ENCODE data around the gene TBL1XR1. TPM values are rescaled to one million over a fixed set of nuclear protein-coding genes. Genes with fewer than 3 reads are reported as not detected.

TBL1XR1 gene
- total RNA-seq, 2 experiments from 2014 or later = 63.2 to 67.8 TPM

- peaks cover 35% of the 10 kb centered on the region for H3K36me3 Mint-ChIP-seq (ENCODE audit: low read depth)
- Histone ChIP-seq H3K4me1 (ENCODE audit: insufficient read depth, low read length) (peaks cover 5% of the 10 kb centered on the region), H3K4me3 (ENCODE audit: low read length) (no peak overlapping the region), H3K36me3 (ENCODE audit: insufficient read depth, low read length) (peaks cover 33% of the 10 kb centered on the region), H3K27ac (ENCODE audit: low read depth in 1 of 2, low read length in 2 of 2) (no peak overlapping the region), H3K27me3 (ENCODE audit: control insufficient read depth in 1 of 2, insufficient read depth in 2 of 2, low read length in 2 of 2) (no peaks in the 10 kb centered on the region), H3K9me3 (ENCODE audit: control insufficient read depth in 1 of 2, insufficient read depth in 1 of 2, low read length in 2 of 2) (no peaks in the 10 kb centered on the region)
- ChIA-PET POLR2A (interaction anchor here (0.9 to 8.6 kb wide), 3 partner anchors 38 to 306 kb away, joined by 3 to 82 read pairs (median 73); partner anchors contain the start of gene TBL1XR1), CTCF (interaction anchor here (0.7 to 1.3 kb wide), 3 partner anchors 144 to 1333 kb away, joined by 3 read pairs; partner anchors contain the start of gene TBL1XR1)
- H3K9me3 Mint-ChIP-seq = no peaks in the 10 kb centered on the region
- H3K27ac Mint-ChIP-seq = peak overlapping the region; percentile 14
- no peak for TF ChIP-seq CTCF (IDR thresholded peaks at IDR 0.05)
- intact Hi-C loops (cut with DNase I, micrococcal nuclease) = loop anchor here (2.0 to 10.0 kb wide), 4 partner anchors 544 to 1332 kb away; no protein-coding TSS in a partner anchor
- ATAC-seq (ENCODE audit: poor library complexity) (no peak), DNase-seq (no peak)
- H3K4me1 Mint-ChIP-seq (ENCODE audit: low read depth) = peaks cover 22% of the 10 kb centered on the region
- no peaks in the 10 kb centered on the region for H3K27me3 Mint-ChIP-seq
- H3K4me3 Mint-ChIP-seq = no peak overlapping the region
These were observed 144.2 kb downstream of the TBL1XR1 start for GRCh38 chr3:177053107-177053506.

- H3K27me3 Mint-ChIP-seq = no peaks in the 10 kb centered on the region
- no peak overlapping the region for H3K4me3 Mint-ChIP-seq
- no peak overlapping the region for H3K27ac ChIP-seq (ENCODE audit: low read depth in 1 of 2, low read length in 2 of 2)
- ATAC-seq (ENCODE audit: poor library complexity) (no peak), DNase-seq (no peak)
- intact Hi-C loops (cut with DNase I, micrococcal nuclease) = loop anchor here (2.0 to 10.0 kb wide), 5 partner anchors 145 to 727 kb away; partner anchors contain the start of gene TBL1XR1 (in 2 of the 2)
- peak overlapping the region; percentile 70 for H3K27ac Mint-ChIP-seq
- no peak overlapping the region for H3K4me3 ChIP-seq (ENCODE audit: low read length)
- peaks cover 50% of the 10 kb centered on the region for H3K36me3 ChIP-seq (ENCODE audit: insufficient read depth, low read length)
- H3K4me1 Mint-ChIP-seq (ENCODE audit: low read depth) = peaks cover 22% of the 10 kb centered on the region
- CTCF ChIA-PET = interaction anchor here (0.7 to 3.0 kb wide), 14 partner anchors 8 to 1334 kb away, joined by 3 to 25 read pairs (median 4); partner anchors contain the start of gene TBL1XR1
- TF ChIP-seq CTCF (IDR thresholded peaks at IDR 0.05) = no peak
- no peaks in the 10 kb centered on the region for H3K9me3 ChIP-seq (ENCODE audit: control insufficient read depth in 1 of 2, insufficient read depth in 1 of 2, low read length in 2 of 2)
- no peaks in the 10 kb centered on the region for H3K27me3 ChIP-seq (ENCODE audit: control insufficient read depth in 1 of 2, insufficient read depth in 2 of 2, low read length in 2 of 2)
- peaks cover 51% of the 10 kb centered on the region for H3K36me3 Mint-ChIP-seq (ENCODE audit: low read depth)
- no peaks in the 10 kb centered on the region for H3K4me1 ChIP-seq (ENCODE audit: insufficient read depth, low read length)
- no peaks in the 10 kb centered on the region for H3K9me3 Mint-ChIP-seq
- POLR2A ChIA-PET = interaction anchor here (0.6 to 8.6 kb wide), 8 partner anchors 15 to 1401 kb away, joined by 3 to 82 read pairs (median 4); partner anchors contain the start of gene TBL1XR1
These were observed 145.9 kb downstream of the TBL1XR1 start for GRCh38 chr3:177051411-177051810.

- no peak overlapping the region for H3K4me3 Mint-ChIP-seq
- Histone ChIP-seq H3K4me3 (ENCODE audit: low read length) (no peak overlapping the region), H3K4me1 (ENCODE audit: insufficient read depth, low read length) (no peaks in the 10 kb centered on the region), H3K27ac (ENCODE audit: low read depth in 1 of 2, low read length in 2 of 2) (no peak overlapping the region), H3K9me3 (ENCODE audit: control insufficient read depth in 1 of 2, insufficient read depth in 1 of 2, low read length in 2 of 2) (no peaks in the 10 kb centered on the region), H3K36me3 (ENCODE audit: insufficient read depth, low read length) (peaks cover 58% of the 10 kb centered on the region), H3K27me3 (ENCODE audit: control insufficient read depth in 1 of 2, insufficient read depth in 2 of 2, low read length in 2 of 2) (no peaks in the 10 kb centered on the region)
- H3K9me3 Mint-ChIP-seq = no peaks in the 10 kb centered on the region
- H3K4me1 Mint-ChIP-seq (ENCODE audit: low read depth) = peaks cover 22% of the 10 kb centered on the region
- H3K27me3 Mint-ChIP-seq = no peaks in the 10 kb centered on the region
- DNase-seq = peak in 3 of 14 experiments; percentile 70 to 76 (median 75)
- intact Hi-C loops (cut with DNase I, micrococcal nuclease) = loop anchor here (1.0 to 10.0 kb wide), 8 partner anchors 146 to 1335 kb away; partner anchors contain the start of gene TBL1XR1 (in 2 of the 2)
- peak; percentile 93 for ATAC-seq (ENCODE audit: poor library complexity)
- CTCF ChIA-PET = interaction anchor here (0.6 to 3.0 kb wide), 16 partner anchors 9 to 1501 kb away, joined by 3 to 25 read pairs (median 4); partner anchors contain the start of gene TBL1XR1
- TF ChIP-seq CTCF (IDR thresholded peaks at IDR 0.05) = peak; percentile 75
- POLR2A ChIA-PET = interaction anchor here (0.6 to 8.6 kb wide), 8 partner anchors 68 to 1401 kb away, joined by 3 to 82 read pairs (median 4); partner anchors contain the start of gene TBL1XR1
- peak overlapping the region; percentile 70 for H3K27ac Mint-ChIP-seq
- peaks cover 58% of the 10 kb centered on the region for H3K36me3 Mint-ChIP-seq (ENCODE audit: low read depth)
These were observed 146.6 kb downstream of the TBL1XR1 start for GRCh38 chr3:177050501-177051237.

Measured in CD4-positive, alpha-beta T cell (primary cell).